NCI-H345 treated with DMSO at 0.1 percent for 48 hours (cell line): Measurements from ENCODE around the gene ADORA3.
"Not testable (repeated sequence)": the region's sequence is repeated elsewhere in the genome, so short reads cannot be mapped to it uniquely, and the experiment has no call there.

Experiments
- DNase-seq: peaks from one replicate; lab custom pipeline; 2025; ENCODE audit not compliant: unreplicated experiment; lab: John Stamatoyannopoulos, UW

Gene ADORA3

DNA sequence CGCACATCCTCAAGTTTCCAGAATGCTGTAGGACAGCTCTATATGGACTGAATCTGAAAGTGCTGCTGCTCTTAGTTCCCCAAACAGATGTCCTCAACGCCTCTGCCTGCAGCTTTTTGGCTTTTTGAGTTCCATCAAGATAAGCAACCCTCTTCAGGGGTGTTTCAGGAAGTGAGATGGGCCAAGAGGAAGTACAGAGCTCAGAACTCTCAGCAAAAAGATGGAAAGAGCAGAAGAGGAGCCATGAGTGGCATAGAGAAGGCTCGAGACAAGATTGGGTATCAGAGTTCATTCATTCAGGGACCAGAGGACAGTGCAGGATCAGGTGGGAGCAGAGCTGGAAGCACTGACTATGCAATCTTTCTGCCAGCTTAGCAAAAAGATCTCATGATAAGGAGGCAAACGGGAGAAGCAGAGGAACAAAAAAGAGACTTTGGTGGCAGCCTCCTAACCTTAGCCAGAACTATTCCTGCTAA is at the start of gene ADORA3, which contains the start of gene TMIGD3:
TSS of gene ADORA3 (minus strand) at position 49 of the 476 bp plus-strand sequence. CDS start 279 bp downstream, outside the sequence.
TSS of gene TMIGD3 (minus strand) at position 49 of the 476 bp plus-strand sequence. CDS start 279 bp downstream, outside the sequence.
- no peak for DNase-seq

GRCh38 chr1:111553196-111553595 is 49.8 kb upstream of the ADORA3 start:
- no peak for DNase-seq

- DNase-seq = no peak
These were observed 49.2 kb upstream of the ADORA3 start for GRCh38 chr1:111552587-111552986.

- DNase-seq = no peak
These were observed 48.4 kb upstream of the ADORA3 start for GRCh38 chr1:111551623-111552411.

- DNase-seq = not testable (repeated sequence)
These were observed 44.4 kb upstream of the ADORA3 start for GRCh38 chr1:111547786-111548185.

- DNase-seq = no peak
These were observed 38.8 kb upstream of the ADORA3 start for GRCh38 chr1:111542187-111542586.

- no peak for DNase-seq
These were observed 38.3 kb upstream of the ADORA3 start for GRCh38 chr1:111541721-111542120.

DNA sequence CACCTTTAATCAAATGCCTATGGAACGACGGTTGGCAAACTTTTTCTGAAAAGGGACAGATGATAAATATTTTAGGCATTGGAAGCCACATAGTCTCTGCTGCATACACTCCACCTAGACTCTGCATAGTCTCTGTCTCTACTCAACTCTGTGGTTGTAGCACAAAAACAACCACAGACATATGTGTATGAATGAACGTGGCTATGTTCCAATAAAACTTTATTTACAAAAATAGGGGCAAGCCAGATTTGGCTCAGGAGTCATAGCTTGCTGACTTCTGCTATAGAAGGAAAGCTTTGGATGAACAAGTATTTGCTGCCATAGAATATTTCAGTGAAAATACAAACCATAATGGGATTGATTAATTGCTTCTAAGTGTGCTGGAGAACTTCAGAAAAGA is 37.5 kb upstream of the ADORA3 start:
- no peak for DNase-seq

GRCh38 chr1:111538343-111539025 is 35.1 kb upstream of the ADORA3 start:
- no peak for DNase-seq

DNA sequence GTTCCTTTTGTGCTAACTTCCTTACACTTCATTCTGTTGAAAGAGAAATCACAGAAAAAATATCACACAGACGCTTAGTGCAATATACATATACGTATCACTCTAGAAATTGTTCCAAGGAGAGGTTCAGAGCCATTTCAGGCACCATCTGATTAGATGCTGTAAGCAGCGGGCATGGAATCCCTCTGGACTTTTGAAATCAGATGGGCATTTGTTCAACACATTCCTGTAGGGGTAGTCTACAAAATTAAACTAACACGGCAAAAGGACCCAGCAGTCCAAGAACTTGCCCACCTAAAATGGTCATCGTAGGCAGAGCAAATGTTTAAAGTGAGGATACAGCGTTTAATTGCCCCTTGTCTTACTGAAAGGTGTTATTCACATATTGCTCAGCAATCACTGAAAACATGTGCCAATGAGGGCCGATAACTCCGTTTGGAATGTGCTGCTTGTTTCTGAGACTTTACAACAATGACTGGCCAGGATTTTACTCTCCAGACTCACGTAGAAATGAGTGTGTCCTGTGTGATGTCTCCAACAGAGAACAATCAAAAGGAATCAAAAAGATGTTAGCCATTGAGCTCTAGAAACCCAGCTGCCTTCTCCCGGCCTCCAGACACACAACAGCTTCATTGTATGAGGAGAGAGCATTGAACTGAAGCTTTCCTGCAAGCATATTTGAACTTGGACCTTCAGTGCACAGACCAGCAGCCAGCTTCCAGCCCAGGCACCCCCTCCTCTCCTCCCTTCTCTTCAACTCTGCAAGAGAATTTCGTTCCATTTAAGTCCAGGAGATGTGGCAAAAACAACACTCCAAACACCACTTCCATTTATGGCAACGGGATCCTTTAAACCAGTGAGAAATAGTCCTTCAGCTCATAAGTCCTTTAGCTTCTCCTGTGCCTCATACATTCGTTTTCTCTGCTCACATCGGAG is 32.1 kb upstream of the ADORA3 start:
- DNase-seq = no peak

DNA sequence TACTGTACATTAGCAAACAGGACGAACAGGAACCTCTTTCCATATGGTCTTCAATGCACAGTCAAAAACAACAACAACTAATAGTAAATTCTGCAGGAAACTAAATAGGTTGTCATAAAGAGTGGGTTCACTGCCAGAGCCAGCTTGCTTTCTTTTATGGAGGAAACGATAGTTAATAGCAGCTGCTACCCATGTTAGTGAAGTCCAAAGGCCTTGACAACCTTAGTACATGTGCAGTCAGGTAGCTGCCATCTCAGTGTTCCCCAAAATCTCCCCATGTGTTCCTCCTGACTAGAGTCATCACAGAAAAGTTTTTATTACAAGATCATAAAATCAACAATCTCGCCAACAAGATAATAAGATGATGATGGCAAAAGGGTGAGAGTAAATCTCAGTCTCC is 16.6 kb upstream of the ADORA3 start:
- DNase-seq = no peak

- peak; percentile 79 for DNase-seq
These were observed 14.2 kb upstream of the ADORA3 start for GRCh38 chr1:111517469-111518225.

GRCh38 chr1:111516005-111516535 is 12.6 kb upstream of the ADORA3 start:
- DNase-seq = no peak

GRCh38 chr1:111515291-111516004 is 12.0 kb upstream of the ADORA3 start:
- no peak for DNase-seq

DNA sequence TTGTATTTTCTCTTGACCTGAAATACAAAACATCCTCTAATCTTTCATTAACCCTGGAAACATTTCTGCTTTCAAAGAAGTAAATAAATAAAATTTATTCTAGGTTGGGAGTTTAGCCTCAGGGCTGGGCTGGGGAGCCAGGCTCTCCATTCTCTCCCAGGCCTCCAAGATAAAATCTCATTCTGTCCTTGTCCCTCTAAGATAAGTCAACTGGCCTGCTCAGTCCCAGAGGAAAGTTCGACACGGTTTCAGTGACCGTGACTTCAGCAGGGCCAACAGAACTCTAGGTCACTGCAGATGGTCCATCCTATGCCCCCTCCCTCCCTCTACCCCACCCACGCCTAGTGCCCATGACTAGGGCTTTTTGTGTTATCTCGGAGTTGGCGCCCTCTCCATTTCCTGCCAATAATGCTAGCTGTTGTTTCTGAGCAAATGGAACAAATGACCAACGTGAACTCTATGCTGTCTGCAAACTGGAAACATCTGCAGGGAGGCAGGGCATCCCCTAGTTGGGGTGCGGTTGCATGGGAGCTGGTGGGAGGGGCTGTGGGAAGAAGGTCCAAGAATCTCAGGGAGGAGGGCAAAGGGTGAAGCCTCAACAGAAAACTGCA is 10.1 kb upstream of the ADORA3 start:
- no peak for DNase-seq

DNA sequence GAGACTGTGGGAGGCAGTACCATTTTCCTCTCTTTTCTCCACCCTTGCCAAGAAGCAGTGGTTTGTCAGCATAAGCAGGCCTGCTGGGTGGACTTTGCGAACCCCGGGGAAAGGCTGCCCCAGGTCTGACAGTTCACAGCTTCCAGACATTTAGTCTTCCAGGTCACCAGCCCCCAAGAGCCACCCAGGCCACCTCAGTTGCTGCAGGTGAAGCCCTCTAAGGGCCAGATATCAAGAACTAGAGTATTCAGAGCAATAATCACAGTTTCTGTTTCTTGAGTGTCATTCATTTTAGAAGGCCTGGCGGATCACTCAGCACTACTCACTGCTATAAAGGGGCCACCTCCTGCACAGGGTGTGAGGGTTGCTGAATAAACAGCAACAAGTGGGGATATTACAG is 9.5 kb upstream of the ADORA3 start:
- DNase-seq = no peak

DNA sequence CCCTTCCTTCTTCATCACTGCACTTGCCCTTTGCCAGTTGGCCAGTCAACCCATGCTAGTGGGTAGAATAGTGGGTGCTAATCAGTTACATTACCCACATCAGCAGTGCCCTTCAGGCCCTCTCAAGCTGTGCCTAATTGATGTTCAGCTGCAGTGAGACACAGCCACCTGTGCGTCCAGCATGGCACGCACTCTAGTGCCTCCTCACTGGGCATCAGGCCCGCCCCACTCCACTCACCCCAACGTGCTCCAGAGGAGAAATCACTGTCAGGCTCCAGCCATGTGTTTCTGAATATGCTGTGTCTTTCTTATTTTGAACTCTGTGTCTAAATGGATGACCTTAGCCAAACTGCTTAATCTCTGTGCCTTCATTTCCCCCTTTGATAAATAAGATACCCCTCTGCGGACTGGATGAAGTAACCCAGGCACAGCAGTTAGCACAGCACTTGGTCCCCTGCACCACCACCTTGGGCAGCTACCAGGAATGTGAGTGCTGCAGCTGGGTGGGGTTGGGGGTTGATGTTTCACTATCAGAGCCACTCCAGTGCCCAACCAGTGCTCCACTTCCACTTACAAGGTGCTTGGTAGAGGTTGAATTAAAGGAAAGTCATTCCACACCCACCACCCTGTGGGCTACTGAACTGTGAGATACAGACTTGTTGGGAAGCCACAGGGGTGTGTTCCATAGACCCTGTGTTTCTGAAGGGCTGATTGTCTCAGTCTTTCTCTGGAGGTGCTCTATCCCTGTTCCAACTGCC is 8.9 kb upstream of the ADORA3 start:
- DNase-seq = no peak

DNA sequence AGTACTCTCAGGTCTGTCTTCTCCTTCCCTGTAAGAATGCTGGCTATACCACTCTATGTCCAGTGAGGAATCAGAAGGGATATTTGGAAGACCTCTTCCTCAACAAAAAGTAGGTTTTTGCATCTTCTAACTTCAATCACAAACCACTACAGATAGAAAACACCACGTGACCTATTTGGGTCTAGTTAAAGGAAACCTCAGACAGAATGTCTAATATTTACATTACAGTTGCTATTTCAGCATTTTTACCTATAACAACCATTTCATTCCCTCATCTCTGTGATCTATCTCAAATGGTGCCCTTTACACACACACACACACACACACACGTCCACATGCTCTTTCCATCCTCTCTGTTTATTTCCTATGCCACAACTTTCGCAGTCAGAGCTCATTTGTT is 7.9 kb upstream of the ADORA3 start:
- DNase-seq = no peak
